ENCODE measurements around the gene BMF. TPM values are rescaled to one million over a fixed set of nuclear protein-coding genes. Genes with fewer than 3 reads are reported as not detected.

The BMF gene
- total and polyA plus RNA-seq, 2 experiments from 2014 or later = 0.40 to 1.1 TPM

DNA sequence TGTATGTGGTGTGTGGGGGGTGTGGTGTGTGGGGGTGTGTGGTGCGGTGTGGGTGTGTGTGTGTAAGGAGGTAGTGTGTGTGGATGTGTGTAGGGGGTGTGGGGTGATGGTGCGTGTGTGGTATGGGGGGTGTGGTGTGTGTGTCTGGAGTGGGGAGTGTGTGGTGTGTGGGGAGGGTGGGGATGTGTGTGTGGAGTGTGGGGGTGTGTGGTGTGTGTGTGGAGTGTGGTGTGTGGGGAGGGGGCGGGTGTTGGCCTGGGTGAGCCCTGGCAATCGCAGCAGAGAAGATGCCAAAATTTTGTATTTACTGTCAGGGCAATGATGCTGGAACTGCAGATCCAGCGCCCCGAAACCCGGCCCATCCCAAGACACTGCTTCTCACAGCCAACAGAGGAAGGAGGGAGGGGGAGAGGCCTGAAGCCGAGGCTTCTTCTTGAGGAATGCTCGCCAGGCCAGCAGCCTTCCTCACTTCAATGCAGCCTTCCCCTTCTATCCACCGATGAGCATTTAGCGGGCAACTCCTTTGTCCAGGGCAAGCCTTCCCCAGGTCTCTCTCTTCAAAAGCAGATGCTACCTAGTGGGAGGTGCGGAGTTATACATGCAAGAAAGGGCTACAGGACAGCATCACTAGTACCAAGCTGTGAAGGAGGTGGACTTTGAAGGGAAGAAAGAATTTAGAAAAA is 57.8 kb downstream of the BMF start:
- Histone ChIP-seq H3K4me3 (no peak overlapping the region), H3K9me3 (ENCODE audit: low read depth) (no peaks in the 10 kb centered on the region), H3K27me3 (replicated peaks; ENCODE audit: insufficient read depth) (no peaks in the 10 kb centered on the region), H3K4me2 (ENCODE audit: unreplicated experiment) (no peak overlapping the region), H4K20me1 (ENCODE audit: insufficient read depth) (no peaks in the 10 kb centered on the region), H2AFZ (no peak overlapping the region), H3K79me2 (ENCODE audit: insufficient read depth) (no peaks in the 10 kb centered on the region), H3K9ac (no peak overlapping the region), H3K9me2 (ENCODE audit: insufficient read depth) (no peaks in the 10 kb centered on the region), H3K4me1 (ENCODE audit: insufficient read depth) (peaks cover 40% of the 10 kb centered on the region), H3K27ac (no peak overlapping the region), H3F3A (ENCODE audit: insufficient read depth) (peaks cover 13% of the 10 kb centered on the region), H3K36me3 (ENCODE audit: low read depth) (no peaks in the 10 kb centered on the region)
- 33 to 41% methylated on average over 8 to 12 of the region's 12 CpGs for WGBS, 2 experiments (ENCODE audit: low coverage in 1 of 2, low lambda C conversion rate in 2 of 2, missing lambda C conversion rate in 2 of 2)
- in situ Hi-C loops (cut with MboI) = no loop called here
- peak; percentile 44 for DNase-seq
- TF ChIP-seq EZH2phosphoT487 (IDR thresholded peaks at IDR 0.05; ENCODE audit: insufficient read depth, low read depth) (no peak), EZH2 (IDR thresholded peaks at IDR 0.05; ENCODE audit: insufficient read depth, poor library complexity, severe bottlenecking) (no peak)

DNA sequence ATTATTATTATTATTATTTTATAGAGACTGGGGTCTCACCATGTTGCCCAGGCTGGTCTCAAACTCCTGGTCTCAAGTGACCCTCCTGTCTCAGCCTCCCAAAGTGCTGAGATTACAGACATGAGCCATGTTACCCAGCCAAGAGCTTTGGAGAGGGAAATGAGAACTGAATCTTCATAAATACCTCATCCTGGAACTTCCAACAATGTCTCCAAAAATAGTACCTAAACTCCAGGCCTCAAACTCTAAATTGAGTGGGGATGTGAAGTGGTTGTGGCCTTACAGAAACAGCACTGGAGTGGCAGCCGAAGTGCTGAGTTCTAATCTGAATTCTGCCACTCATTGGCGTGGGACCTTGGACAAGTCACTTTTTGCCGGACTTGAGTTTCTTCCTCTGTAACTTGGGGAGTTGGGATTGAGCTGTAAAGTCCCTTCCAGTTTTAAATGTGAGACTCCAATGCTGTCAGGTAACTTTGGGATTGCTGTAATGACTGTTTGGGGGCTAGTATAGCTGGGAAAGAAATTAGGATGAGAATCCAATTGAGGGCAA is 59.7 kb downstream of the BMF start:
- no peak for TF ChIP-seq EZH2 (IDR thresholded peaks at IDR 0.05; ENCODE audit: insufficient read depth, poor library complexity, severe bottlenecking)
- TF ChIP-seq EZH2phosphoT487 (IDR thresholded peaks at IDR 0.05; ENCODE audit: insufficient read depth, low read depth) = no peak
- in situ Hi-C loops (cut with MboI) = loop anchor here (10.0 kb wide), 2 partner anchors 166 to 226 kb away; no protein-coding TSS in a partner anchor
- H3K9me3 ChIP-seq (ENCODE audit: low read depth) = no peaks in the 10 kb centered on the region
- H4K20me1 ChIP-seq (ENCODE audit: insufficient read depth) = no peaks in the 10 kb centered on the region
- H3K4me2 ChIP-seq (ENCODE audit: unreplicated experiment) = no peak overlapping the region
- H3K36me3 ChIP-seq (ENCODE audit: low read depth) = no peaks in the 10 kb centered on the region
- no peak overlapping the region for H3K9ac ChIP-seq
- H3K27ac ChIP-seq = no peak overlapping the region
- 86 to 90% methylated on average over 3 of the region's 3 CpGs for WGBS, 2 experiments (ENCODE audit: low coverage in 1 of 2, low lambda C conversion rate in 2 of 2, missing lambda C conversion rate in 2 of 2)
- H3K4me1 ChIP-seq (ENCODE audit: insufficient read depth) = peaks cover 35% of the 10 kb centered on the region
- no peaks in the 10 kb centered on the region for H3K27me3 ChIP-seq (replicated peaks; ENCODE audit: insufficient read depth)
- H3K4me3 ChIP-seq = no peak overlapping the region
- H3K79me2 ChIP-seq (ENCODE audit: insufficient read depth) = no peaks in the 10 kb centered on the region
- H3F3A ChIP-seq (ENCODE audit: insufficient read depth) = peaks cover 13% of the 10 kb centered on the region
- no peaks in the 10 kb centered on the region for H3K9me2 ChIP-seq (ENCODE audit: insufficient read depth)
- no peak overlapping the region for H2AFZ ChIP-seq
- no peak for DNase-seq

DNA sequence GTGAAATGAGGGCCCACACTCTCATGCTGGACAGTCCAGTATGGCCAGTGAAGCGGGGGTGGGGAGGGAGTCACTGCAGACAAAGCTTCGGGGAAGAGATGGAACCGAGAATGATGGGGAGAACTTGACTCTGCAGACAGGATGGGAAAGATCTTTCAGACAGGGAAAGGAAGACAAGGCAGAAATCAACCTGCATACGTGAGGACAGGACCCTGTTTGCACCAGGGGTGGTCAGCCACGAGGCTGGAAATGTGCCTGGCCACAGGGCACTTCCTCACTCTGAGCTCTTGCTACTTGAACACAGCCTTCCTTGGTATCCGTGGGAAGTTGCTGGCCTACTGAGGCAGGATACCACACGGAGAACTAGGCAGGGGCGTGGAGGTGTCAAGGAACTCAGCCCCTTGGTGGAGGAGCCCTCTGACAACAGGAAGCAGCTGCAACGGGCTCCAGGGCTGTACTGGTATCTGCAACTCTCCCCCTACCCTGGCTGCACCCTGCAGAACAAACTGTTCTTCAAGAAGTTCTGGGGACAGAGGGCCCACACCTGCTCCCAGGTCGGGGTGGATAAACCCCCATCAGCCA is 60.4 kb downstream of the BMF start:
- H3F3A ChIP-seq (ENCODE audit: insufficient read depth) = peaks cover 13% of the 10 kb centered on the region
- peaks cover 31% of the 10 kb centered on the region for H3K4me1 ChIP-seq (ENCODE audit: insufficient read depth)
- H3K4me2 ChIP-seq (ENCODE audit: unreplicated experiment) = no peak overlapping the region
- in situ Hi-C loops (cut with MboI) = loop anchor here (10.0 kb wide), 2 partner anchors 166 to 226 kb away; no protein-coding TSS in a partner anchor
- H3K9ac ChIP-seq = peak overlapping the region; percentile 53
- H3K79me2 ChIP-seq (ENCODE audit: insufficient read depth) = no peaks in the 10 kb centered on the region
- H3K9me3 ChIP-seq (ENCODE audit: low read depth) = no peaks in the 10 kb centered on the region
- H3K27me3 ChIP-seq (replicated peaks; ENCODE audit: insufficient read depth) = no peaks in the 10 kb centered on the region
- H3K9me2 ChIP-seq (ENCODE audit: insufficient read depth) = no peaks in the 10 kb centered on the region
- TF ChIP-seq EZH2phosphoT487 (IDR thresholded peaks at IDR 0.05; ENCODE audit: insufficient read depth, low read depth) (no peak), EZH2 (IDR thresholded peaks at IDR 0.05; ENCODE audit: insufficient read depth, poor library complexity, severe bottlenecking) (no peak)
- no peaks in the 10 kb centered on the region for H3K36me3 ChIP-seq (ENCODE audit: low read depth)
- H3K27ac ChIP-seq = peak overlapping the region; percentile 66
- DNase-seq = no peak
- H2AFZ ChIP-seq = peak overlapping the region; percentile 38
- H4K20me1 ChIP-seq (ENCODE audit: insufficient read depth) = no peaks in the 10 kb centered on the region
- no peak overlapping the region for H3K4me3 ChIP-seq
- WGBS, 2 experiments (ENCODE audit: low coverage in 1 of 2, low lambda C conversion rate in 2 of 2, missing lambda C conversion rate in 2 of 2) = 77 to 78% methylated on average over 10 of the region's 10 CpGs

DNA sequence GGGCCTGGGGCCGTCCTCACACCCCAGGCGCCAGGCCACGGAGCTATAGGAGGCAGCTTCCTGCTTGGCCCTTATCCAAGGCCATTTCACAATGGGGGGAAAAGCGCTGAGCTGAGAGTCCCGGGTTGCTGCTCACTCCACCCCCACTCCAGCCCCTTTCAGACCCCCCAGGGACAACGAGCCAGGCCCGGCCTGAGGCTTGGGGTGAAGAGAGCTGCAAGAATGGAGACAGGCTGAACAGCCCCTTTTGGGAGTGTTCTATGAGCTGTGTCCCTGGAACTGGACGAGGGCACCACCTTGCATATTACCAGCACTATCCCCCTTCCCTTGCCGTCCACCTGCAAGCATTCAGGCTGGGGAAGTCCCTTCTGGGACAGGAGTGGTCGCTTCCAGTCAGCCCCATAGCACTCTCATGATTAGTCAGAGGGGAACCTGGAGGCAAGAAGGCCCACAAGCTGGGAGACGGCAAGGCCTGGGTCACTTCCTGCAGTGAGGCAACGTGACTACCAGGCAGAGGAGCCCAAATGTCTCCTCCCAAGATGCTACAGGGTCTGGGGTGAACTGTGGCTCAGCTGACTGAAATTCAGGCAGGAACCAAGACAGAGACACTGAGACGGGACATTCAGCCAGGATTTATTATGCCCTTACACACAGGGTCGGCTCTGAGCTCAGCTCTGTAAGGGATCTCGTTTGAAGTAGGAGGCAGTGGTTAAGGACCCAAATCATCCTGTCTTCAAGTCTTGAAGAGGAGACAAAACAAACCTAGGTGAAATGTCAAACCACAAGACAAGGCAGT is 61.1 kb downstream of the BMF start:
- Histone ChIP-seq H3K9me3 (ENCODE audit: low read depth) (no peaks in the 10 kb centered on the region), H3K4me2 (ENCODE audit: unreplicated experiment) (peak overlapping the region; percentile 18), H3K4me1 (ENCODE audit: insufficient read depth) (peaks cover 31% of the 10 kb centered on the region), H3K27ac (peak overlapping the region; percentile 66), H3K27me3 (replicated peaks; ENCODE audit: insufficient read depth) (no peaks in the 10 kb centered on the region), H3K36me3 (ENCODE audit: low read depth) (no peaks in the 10 kb centered on the region), H3K79me2 (ENCODE audit: insufficient read depth) (no peaks in the 10 kb centered on the region), H3K4me3 (no peak overlapping the region), H2AFZ (peak overlapping the region; percentile 38), H3K9me2 (ENCODE audit: insufficient read depth) (no peaks in the 10 kb centered on the region), H4K20me1 (ENCODE audit: insufficient read depth) (no peaks in the 10 kb centered on the region), H3F3A (ENCODE audit: insufficient read depth) (peaks cover 13% of the 10 kb centered on the region), H3K9ac (peak overlapping the region; percentile 53)
- peak; percentile 90 for DNase-seq
- 33 to 34% methylated on average over 14 to 15 of the region's 15 CpGs for WGBS, 2 experiments (ENCODE audit: low coverage in 1 of 2, low lambda C conversion rate in 2 of 2, missing lambda C conversion rate in 2 of 2)
- TF ChIP-seq EZH2 (IDR thresholded peaks at IDR 0.05; ENCODE audit: insufficient read depth, poor library complexity, severe bottlenecking) = no peak
- TF ChIP-seq EZH2phosphoT487 (IDR thresholded peaks at IDR 0.05; ENCODE audit: insufficient read depth, low read depth) = no peak
- in situ Hi-C loops (cut with MboI) = loop anchor here (10.0 kb wide), 2 partner anchors 167 to 227 kb away; no protein-coding TSS in a partner anchor
